GM10266 (cell line): ENCODE data around the gene BACE2.
"Not testable (repeated sequence)": the region's sequence is repeated elsewhere in the genome, so short reads cannot be mapped to it uniquely, and the experiment has no call there.

Experiments
- DNase-seq: peaks from one replicate; pipeline ENCODE4 v3.0.0; 2012; ENCODE audit errors: extremely low spot score
- TF ChIP-seq, protein P1 (sequence below): IDR thresholded peaks from 2 replicates; pipeline ENCODE4 v1.5.1; 2012; ENCODE audit warnings: mild to moderate bottlenecking, low read depth; ENCODE audit not compliant: control insufficient read depth, insufficient read depth; ENCODE audit errors: missing control alignments

Gene BACE2

DNA sequence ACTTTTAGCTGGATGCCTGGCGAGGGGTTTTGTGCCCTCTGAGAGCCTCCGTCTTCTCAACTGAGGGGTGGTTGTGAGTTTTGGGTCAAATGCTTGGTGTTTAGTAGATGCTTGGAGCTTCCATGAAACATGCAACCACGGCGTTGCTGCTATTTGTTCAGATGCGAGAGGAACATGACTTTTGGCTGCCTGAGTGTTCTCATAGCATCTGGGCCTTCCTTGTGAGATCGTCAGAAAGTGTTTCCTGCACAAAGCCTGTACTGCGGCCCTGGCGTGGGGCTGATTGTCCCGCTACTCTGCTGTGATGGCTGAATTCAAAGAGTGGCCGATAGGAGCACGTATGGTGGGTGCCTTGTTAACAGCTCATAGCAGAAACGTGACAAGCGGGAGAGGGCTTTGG lies 78.8 kb downstream of the BACE2 start:
- TF ChIP-seq, protein P1, sequence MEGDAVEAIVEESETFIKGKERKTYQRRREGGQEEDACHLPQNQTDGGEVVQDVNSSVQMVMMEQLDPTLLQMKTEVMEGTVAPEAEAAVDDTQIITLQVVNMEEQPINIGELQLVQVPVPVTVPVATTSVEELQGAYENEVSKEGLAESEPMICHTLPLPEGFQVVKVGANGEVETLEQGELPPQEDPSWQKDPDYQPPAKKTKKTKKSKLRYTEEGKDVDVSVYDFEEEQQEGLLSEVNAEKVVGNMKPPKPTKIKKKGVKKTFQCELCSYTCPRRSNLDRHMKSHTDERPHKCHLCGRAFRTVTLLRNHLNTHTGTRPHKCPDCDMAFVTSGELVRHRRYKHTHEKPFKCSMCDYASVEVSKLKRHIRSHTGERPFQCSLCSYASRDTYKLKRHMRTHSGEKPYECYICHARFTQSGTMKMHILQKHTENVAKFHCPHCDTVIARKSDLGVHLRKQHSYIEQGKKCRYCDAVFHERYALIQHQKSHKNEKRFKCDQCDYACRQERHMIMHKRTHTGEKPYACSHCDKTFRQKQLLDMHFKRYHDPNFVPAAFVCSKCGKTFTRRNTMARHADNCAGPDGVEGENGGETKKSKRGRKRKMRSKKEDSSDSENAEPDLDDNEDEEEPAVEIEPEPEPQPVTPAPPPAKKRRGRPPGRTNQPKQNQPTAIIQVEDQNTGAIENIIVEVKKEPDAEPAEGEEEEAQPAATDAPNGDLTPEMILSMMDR: no peak

DNA sequence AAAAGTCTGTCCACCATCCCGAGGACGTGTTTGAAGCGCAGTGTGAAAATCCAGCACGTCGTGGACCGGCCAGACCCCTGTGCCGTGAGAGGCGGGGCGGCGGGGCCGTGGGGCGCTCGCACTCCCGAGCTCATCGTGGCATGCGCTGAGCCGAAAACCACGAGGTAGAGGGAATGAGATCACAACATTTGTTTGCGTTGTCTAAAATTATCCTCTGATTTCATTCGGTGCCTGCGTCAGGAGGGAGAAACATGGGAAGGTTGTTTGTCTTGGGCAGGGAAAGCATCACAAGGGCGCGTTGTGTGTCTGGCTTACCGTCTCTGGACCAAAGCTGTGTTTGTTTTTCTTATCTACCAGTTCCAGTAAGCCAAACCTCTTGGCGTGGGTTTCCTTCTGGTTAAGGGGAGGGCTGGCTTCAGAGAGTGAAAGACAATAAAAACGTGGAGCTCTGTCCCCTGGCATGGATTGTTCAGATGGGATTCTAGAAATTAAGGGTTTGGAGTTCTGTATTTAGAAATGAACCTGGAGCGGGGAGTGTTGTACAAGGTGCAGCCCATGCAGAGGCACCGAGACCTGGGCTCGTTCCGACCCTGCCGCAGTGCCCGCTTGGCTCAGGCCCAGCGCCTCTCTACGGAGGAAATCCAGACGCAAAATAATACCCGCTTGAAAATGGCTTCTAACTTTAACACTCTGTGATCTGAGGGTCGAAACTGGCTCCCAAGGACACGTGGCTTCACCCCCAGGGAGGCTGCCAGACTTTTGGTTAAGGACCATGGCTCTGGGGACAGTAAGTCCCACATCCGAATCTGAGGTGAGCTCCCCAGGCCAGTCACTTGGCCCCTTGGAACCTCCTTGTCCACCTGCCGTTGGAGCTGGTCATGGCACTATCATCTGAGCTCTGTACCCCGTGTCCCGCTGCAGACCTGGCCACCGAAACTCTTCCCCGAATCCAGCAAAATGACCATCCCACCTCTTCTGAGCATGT lies 79.9 kb downstream of the BACE2 start:
- no peak for DNase-seq
- TF ChIP-seq, protein P1: no peak

More for the DNA sequence above, 78.8 kb downstream of the BACE2 start:
- DNase-seq: no peak

DNA sequence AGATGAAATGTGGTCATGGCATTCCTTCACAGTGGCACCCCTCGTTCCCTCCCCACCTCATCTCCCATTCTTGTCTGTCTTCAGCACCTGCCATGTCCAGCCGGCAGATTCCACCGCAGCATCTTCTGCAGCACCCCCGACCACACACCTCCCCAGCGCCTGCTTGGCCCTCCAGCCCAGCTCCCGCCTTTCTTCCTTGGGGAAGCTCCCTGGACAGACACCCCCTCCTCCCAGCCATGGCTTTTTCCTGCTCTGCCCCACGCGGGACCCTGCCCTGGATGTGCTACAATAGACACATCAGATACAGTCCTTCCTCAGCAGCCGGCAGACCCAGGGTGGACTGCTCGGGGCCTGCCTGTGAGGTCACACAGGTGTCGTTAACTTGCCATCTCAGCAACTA lies 81.5 kb downstream of the BACE2 start:
- no peak for DNase-seq
- TF ChIP-seq, protein P1: no peak

DNA sequence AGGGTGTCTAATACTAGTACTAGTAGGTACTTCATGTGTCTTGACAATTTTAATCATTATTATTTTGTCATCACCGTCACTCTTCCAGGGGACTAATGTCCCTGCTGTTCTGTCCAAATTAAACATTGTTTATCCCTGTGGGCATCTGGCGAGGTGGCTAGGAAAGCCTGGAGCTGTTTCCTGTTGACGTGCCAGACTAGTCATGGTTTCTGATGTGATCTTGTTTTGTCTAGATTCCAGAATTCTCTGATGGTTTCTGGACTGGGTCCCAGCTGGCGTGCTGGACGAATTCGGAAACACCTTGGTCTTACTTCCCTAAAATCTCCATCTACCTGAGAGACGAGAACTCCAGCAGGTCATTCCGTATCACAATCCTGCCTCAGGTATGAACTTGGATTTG lies 82.6 kb downstream of the BACE2 start:
- no peak for DNase-seq
- TF ChIP-seq, protein P1: no peak

DNA sequence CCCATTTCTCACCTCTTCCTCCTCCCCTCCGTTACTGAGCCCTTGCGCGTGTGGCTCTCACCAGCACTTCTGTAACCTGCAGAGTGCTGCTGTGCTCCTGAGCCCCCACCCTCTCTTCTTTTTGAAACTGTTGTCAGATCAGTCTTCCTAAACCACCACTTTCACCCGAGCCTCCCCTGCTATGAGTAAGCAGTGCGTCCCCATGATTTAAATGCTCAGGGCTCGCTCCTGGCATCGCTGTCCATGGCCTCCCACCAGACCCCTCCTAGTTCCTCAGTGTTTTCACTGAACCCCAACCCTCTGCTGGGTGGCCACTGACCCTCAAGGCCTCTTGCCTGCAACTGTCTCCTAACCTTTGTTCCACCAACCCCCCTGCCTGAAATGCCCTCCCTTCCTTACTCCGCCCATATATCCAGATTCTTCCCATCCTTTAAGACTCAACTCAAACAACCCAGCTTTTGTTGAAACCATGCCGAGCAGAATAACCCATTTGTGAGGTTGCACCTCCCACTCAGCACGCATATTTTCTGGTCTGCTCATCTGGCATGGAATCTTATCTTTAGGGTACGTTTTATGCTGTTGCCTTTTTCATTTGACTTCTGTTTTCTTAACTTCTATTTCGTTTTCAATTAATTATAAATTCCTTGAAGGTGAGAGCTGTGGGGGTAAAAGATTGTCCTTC lies 84.1 kb downstream of the BACE2 start:
- no peak for DNase-seq
- TF ChIP-seq, protein P1: no peak

DNA sequence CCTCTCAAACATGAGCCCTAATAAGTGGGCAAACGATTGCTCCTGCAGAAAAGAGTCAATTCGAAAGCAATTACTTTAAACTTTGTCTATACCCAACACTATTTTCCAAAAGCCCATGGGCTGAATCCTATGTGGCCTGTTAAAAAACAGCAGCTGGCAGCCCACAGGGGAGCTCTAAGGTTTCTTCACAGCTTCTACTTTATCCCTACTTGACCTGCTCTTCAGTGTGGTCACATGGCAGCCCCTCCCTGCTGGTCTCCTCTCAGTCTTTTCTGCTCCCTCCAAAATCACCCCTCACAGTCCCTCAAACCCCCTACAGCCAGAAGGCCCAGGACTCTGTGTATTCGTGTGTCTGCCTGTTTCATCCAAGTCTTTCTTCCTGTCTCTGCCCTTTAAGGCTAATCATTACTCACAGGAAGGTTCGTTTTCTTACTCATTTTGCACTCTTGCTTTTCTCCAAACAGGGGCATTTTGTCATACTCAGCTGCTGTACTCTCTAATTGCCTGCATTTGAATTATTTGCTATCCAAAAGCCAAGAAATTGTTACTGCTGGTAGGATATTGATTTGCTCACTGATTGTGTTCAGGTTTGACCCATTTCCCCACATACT lies 86.2 kb downstream of the BACE2 start:
- no peak for DNase-seq
- TF ChIP-seq, protein P1: no peak

DNA sequence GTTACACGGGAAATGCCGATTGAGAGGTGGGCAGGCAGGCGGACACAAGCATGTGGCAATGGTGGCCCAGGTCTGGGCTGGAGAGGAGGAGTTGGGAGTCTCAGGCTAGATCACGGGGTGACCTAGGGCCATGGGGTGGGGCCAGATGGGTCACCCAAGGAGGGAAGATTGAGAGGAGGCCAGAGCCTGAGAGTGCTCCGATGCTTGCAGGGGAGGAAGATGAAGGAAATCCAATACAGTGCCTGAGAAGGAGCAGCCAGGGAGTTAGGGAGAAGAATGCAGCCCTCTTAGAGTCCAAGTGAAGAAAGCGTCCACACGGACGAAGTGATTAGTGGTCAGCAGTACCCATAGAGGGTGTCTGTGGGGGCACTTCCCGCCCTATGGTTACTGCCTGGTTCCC lies 87.2 kb downstream of the BACE2 start:
- TF ChIP-seq, protein P1: no peak
- DNase-seq: no peak

DNA sequence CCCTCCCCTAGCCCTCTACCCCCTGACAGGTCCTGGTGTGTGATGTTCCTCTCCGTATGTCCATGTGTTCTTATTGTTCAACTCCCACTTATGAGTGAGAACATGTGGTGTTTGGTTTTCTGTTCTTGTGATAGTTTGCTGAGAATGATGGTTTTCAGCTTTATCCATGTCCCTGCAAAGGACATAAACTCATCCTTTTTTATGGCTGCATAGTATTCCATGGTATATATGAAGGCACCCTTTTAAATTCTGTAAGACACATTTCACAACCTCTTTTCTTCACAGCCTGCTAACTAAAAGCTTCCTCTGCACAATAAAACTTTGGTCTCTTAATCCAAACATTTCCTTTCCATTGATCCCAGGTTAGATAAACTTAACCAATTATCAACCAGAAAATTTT lies 88.3 kb downstream of the BACE2 start:
- DNase-seq: not testable (repeated sequence)
